GM12878 (cell line): ENCODE results near the gene ZNF792. TPM values are rescaled to one million over a fixed set of nuclear protein-coding genes. Genes with fewer than 3 reads are reported as not detected.

Experiments
- BCL3 ChIP-seq: IDR thresholded peaks from 2 replicates; pipeline ENCODE4 v1.6.1; 2011; ENCODE audit warnings: borderline replicate concordance, low read depth, mild to moderate bottlenecking, moderate library complexity, low read length; ENCODE audit not compliant: insufficient read depth, poor library complexity, severe bottlenecking
- BCLAF1 ChIP-seq: fragments of 450-650 bp; IDR thresholded peaks from 2 replicates; pipeline ENCODE4 v1.6.1; 2017; ENCODE audit warnings: antibody characterized with exemption, mild to moderate bottlenecking, moderate library complexity
- ESRRA ChIP-seq: IDR thresholded peaks from 2 replicates; pipeline ENCODE4 v1.6.1; 2012; ENCODE audit warnings: mild to moderate bottlenecking, low read length, improper control_type of control experiment
- ETV6 ChIP-seq, 2 experiments: fragments of 450-650 bp in 1 of 2; IDR thresholded peaks in 1 of 2; conservative IDR thresholded peaks in 1 of 2; 2 replicates each; pipeline ENCODE4 v1.6.1; 2014; ENCODE audit warnings: antibody characterized with exemption in 1 of 2, borderline replicate concordance in 1 of 2, low read depth in 1 of 2, mild to moderate bottlenecking in 1 of 2, moderate library complexity in 1 of 2
- FOS ChIP-seq: IDR thresholded peaks from 3 replicates; pipeline ENCODE4 v1.6.1; 2011; ENCODE audit warnings: borderline replicate concordance; ENCODE audit not compliant: insufficient read length; ENCODE audit errors: extremely low read depth
- HDAC2 ChIP-seq: fragments of 200-600 bp; sonication (generic); IDR thresholded peaks from 2 replicates; pipeline ENCODE4 v1.6.1; 2017
- IKZF1 ChIP-seq: fragments of 450-650 bp; conservative IDR thresholded peaks from 2 replicates; pipeline ENCODE4 v1.6.1; 2017; ENCODE audit warnings: antibody characterized with exemption, mild to moderate bottlenecking
- KLF5 ChIP-seq: fragments of 450-650 bp; IDR thresholded peaks from 2 replicates; pipeline ENCODE4 v1.6.1; 2014; ENCODE audit warnings: mild to moderate bottlenecking; ENCODE audit not compliant: partially characterized antibody
- LARP7 ChIP-seq: fragments of 450-650 bp; IDR thresholded peaks from 2 replicates; pipeline ENCODE4 v1.6.1; 2017; ENCODE audit warnings: mild to moderate bottlenecking
- PKNOX1 ChIP-seq: fragments of 450-650 bp; IDR thresholded peaks from 2 replicates; pipeline ENCODE4 v1.6.1; 2016; ENCODE audit warnings: mild to moderate bottlenecking
- PML ChIP-seq: IDR thresholded peaks from 2 replicates; pipeline ENCODE4 v1.6.1; 2012; ENCODE audit warnings: low read length, inconsistent platforms
- RB1 ChIP-seq: fragments of 450-650 bp; formaldehyde crosslinking; IDR thresholded peaks from 2 replicates; pipeline ENCODE4 v1.6.1; 2017; ENCODE audit warnings: mild to moderate bottlenecking, borderline replicate concordance
- RCOR1 ChIP-seq: conservative IDR thresholded peaks from 2 replicates; pipeline ENCODE4 v1.6.1; 2012; ENCODE audit warnings: low read depth, low read length, improper control_type of control experiment
- RELA ChIP-seq: fragments of 450-650 bp; IDR thresholded peaks from 2 replicates; pipeline ENCODE4 v1.8.0; 2014; ENCODE audit warnings: borderline replicate concordance; ENCODE audit not compliant: partially characterized antibody
- SMARCA5 ChIP-seq: fragments of 450-650 bp; IDR thresholded peaks from 2 replicates; pipeline ENCODE4 v1.6.1; 2017; ENCODE audit warnings: mild to moderate bottlenecking
- SMC3 ChIP-seq: IDR thresholded peaks from 2 replicates; pipeline ENCODE4 v1.6.1; 2011; ENCODE audit warnings: low read length, improper control_type of control experiment, borderline replicate concordance
- SPI1 ChIP-seq: IDR thresholded peaks from 2 replicates; pipeline ENCODE4 v1.6.1; 2011; ENCODE audit warnings: low read depth, mild to moderate bottlenecking, low read length, moderate library complexity, borderline replicate concordance; ENCODE audit not compliant: insufficient read depth
- SUPT20H ChIP-seq: IDR thresholded peaks from 2 replicates; pipeline ENCODE4 v1.6.1; 2011; ENCODE audit warnings: low read depth, mild to moderate bottlenecking, low read length, moderate library complexity, borderline replicate concordance; ENCODE audit not compliant: control insufficient read depth
- TCF7 ChIP-seq: IDR thresholded peaks from 2 replicates; pipeline ENCODE4 v1.6.1; 2014; ENCODE audit warnings: antibody characterized with exemption, borderline replicate concordance
- USF1 ChIP-seq: IDR thresholded peaks from 2 replicates; pipeline ENCODE4 v1.6.1; 2011; ENCODE audit warnings: borderline replicate concordance, low read depth, mild to moderate bottlenecking, moderate library complexity, mixed read lengths, low read length; ENCODE audit not compliant: insufficient read depth; ENCODE audit errors: extremely low read length
- USF2 ChIP-seq: IDR thresholded peaks from 2 replicates; pipeline ENCODE4 v1.6.1; 2011; ENCODE audit warnings: low read depth, low read length, improper control_type of control experiment, borderline replicate concordance
- ZBED1 ChIP-seq: IDR thresholded peaks from 2 replicates; pipeline ENCODE4 v1.6.1; 2016; ENCODE audit warnings: borderline replicate concordance
- ZNF622 ChIP-seq: fragments of 450-650 bp; IDR thresholded peaks from 2 replicates; pipeline ENCODE4 v1.6.1; 2017; ENCODE audit warnings: mild to moderate bottlenecking, inconsistent platforms
- polyA plus RNA-seq, 11 experiments: library from polyadenylated mRNA; depleted of rRNA in 4 of 11; unstranded in 6 of 11; stranded (reverse) in 5 of 11; fragments of >200 nt; fragmentation: Nextera tagmentation in 4 of 11; fragmentation: Illumina TruSeq in 1 of 11; extraction: Ambion mirVana in 4 of 11; extraction: Trizol in 1 of 11; gene quantifications; 1 replicate in 1 of 11; 2 replicates in 10 of 11; pipeline versions ENCODE4 v1.2.1 to v1.2.3, GENCODE V29; 2011 to 2016; ENCODE audit warnings: inconsistent platforms in 2 of 11, missing spikeins in 2 of 11, low read depth in 1 of 11
- total RNA-seq, 4 experiments: library from RNA; depleted of rRNA in 3 of 4; stranded (reverse); fragments of >200 nt in 3 of 4; fragmentation: Illumina TruSeq in 1 of 4; extraction: Trizol in 1 of 4; gene quantifications; 2 replicates each; pipeline versions ENCODE4 v1.2.1 to v1.2.3, GENCODE V29; 2013 to 2021

ZNF792 gene
- total and polyA plus RNA-seq, 10 of the 15 experiments (the other 5 are each of a cell fraction or from before 2014, with no cell fraction given), result 0.53 to 4.8 (median 1.3) TPM

- TF ChIP-seq RELA (peak; percentile 73), RB1 (no peak), PKNOX1 (no peak), TCF7 (no peak), USF2 (no peak; the same call in 1 of the 2 replicates), ETV6 (conservative IDR thresholded peaks at IDR 0.05 in 1 of 2, IDR thresholded peaks at IDR 0.05 in 1 of 2; ENCODE audit: borderline replicate concordance in 1 of 2, low read depth in 1 of 2) (no peak), KLF5 (peak; percentile 41), LARP7 (peak; percentile 55; the same call in 1 of the 2 replicates), FOS (no peak), IKZF1 (peak; percentile 85), SMC3 (no peak), PML (peak; percentile 68), ZNF622 (no peak), BCL3 (no peak), ESRRA (no peak), ZBED1 (no peak), USF1 (peak; percentile 39), HDAC2 (no peak), BCLAF1 (no peak), RCOR1 (no peak), SMARCA5 (no peak), SUPT20H (no peak), SPI1 (no peak; the same call in 1 of the 2 replicates)
Measured at GRCh38 chr19:34999498-35000337, 35.7 kb upstream of the ZNF792 start, which contains the start of gene GRAMD1A (continued).
